Neural progenitor cell (in vitro differentiated cells): ENCODE measurements around the gene IL6R. TPM values are rescaled to one million over a fixed set of nuclear protein-coding genes. Genes with fewer than 3 reads are reported as not detected.

Source experiments
- DNase-seq: peaks from one replicate; pipeline ENCODE4 v3.0.0-alpha.2; 2016; ENCODE audit warnings: low spot score
- H2AFZ ChIP-seq: fragments of 200-600 bp; sonication (generic); replicated peaks from 2 replicates; pipeline ENCODE4 v1.6.1; 2016; ENCODE audit warnings: antibody characterized with exemption
- H3F3A ChIP-seq: fragments of 200-600 bp; sonication (generic); 2 replicates; pipeline ENCODE4 v1.6.1; 2016; ENCODE audit warnings: antibody characterized with exemption, low read depth
- H3K27ac ChIP-seq: fragments of 200-600 bp; sonication (generic); 2 replicates; pipeline ENCODE4 v1.5.1; 2016; ENCODE audit warnings: mild to moderate bottlenecking
- H3K27me3 ChIP-seq: fragments of 200-600 bp; sonication (generic); 2 replicates; pipeline ENCODE4 v1.6.1; 2016; ENCODE audit warnings: mild to moderate bottlenecking, moderate library complexity
- H3K36me3 ChIP-seq: fragments of 200-600 bp; sonication (generic); 2 replicates; pipeline ENCODE4 v1.5.1; 2016
- H3K4me1 ChIP-seq: fragments of 200-600 bp; sonication (generic); 2 replicates; pipeline ENCODE4 v1.6.1; 2016; ENCODE audit warnings: mixed run types
- H3K4me2 ChIP-seq: fragments of 200-600 bp; sonication (generic); 2 replicates; pipeline ENCODE4 v1.6.1; 2016
- H3K4me3 ChIP-seq: fragments of 200-600 bp; sonication (generic); 2 replicates; pipeline ENCODE4 v1.5.1; 2016
- H3K79me2 ChIP-seq: fragments of 200-600 bp; sonication (generic); 2 replicates; pipeline ENCODE4 v1.6.1; 2016; ENCODE audit warnings: low read depth
- H3K9ac ChIP-seq: fragments of 200-600 bp; sonication (generic); 2 replicates; pipeline ENCODE4 v1.6.1; 2016
- H3K9me3 ChIP-seq: fragments of 200-600 bp; sonication (generic); 2 replicates; pipeline ENCODE4 v1.5.1; 2016; ENCODE audit warnings: low read depth
- H4K20me1 ChIP-seq: fragments of 200-600 bp; sonication (generic); 2 replicates; pipeline ENCODE4 v1.6.1; 2016; ENCODE audit warnings: low read depth
- H3K27ac Mint-ChIP-seq: 3 replicates; pipeline ENCODE4 v1.8.0; 2021; ENCODE audit warnings: mixed read lengths
- H3K27me3 Mint-ChIP-seq: 2 replicates; pipeline ENCODE4 v1.8.0; 2022; ENCODE audit warnings: low read depth, mild to moderate bottlenecking, inconsistent platforms, moderate library complexity, mixed read lengths; ENCODE audit not compliant: insufficient read depth
- H3K36me3 Mint-ChIP-seq: 3 replicates; pipeline ENCODE4 v1.8.0; 2021; ENCODE audit warnings: mixed read lengths
- H3K4me1 Mint-ChIP-seq: 3 replicates; pipeline ENCODE4 v1.8.0; 2021; ENCODE audit warnings: mixed read lengths
- H3K4me3 Mint-ChIP-seq: 3 replicates; pipeline ENCODE4 v1.8.0; 2021; ENCODE audit warnings: mild to moderate bottlenecking, moderate library complexity, mixed read lengths
- H3K9me3 Mint-ChIP-seq: 3 replicates; pipeline ENCODE4 v1.8.0; 2020; ENCODE audit warnings: mixed read lengths
- CTCF ChIP-seq: fragments of 200-600 bp; sonication (generic); IDR thresholded peaks from 2 replicates; pipeline ENCODE4 v1.5.1; 2017; ENCODE audit warnings: antibody characterized with exemption, mild to moderate bottlenecking
- EZH2 ChIP-seq: fragments of 200-600 bp; sonication (generic); IDR thresholded peaks from 2 replicates; pipeline ENCODE4 v1.6.1; 2017; ENCODE audit warnings: antibody characterized with exemption, mild to moderate bottlenecking, moderate library complexity
- EZH2phosphoT487 ChIP-seq: fragments of 200-600 bp; sonication (generic); IDR thresholded peaks from 2 replicates; pipeline ENCODE4 v1.6.1; 2017; ENCODE audit warnings: antibody characterized with exemption
- total RNA-seq: library from RNA; depleted of rRNA; stranded (reverse); fragments of >200 nt; gene quantifications from 2 replicates; pipeline ENCODE4 v1.2.3, GENCODE V29; 2015; ENCODE audit warnings: low replicate concordance

The IL6R gene
- total RNA-seq, 1 donor from 2014 or later, result not detected

- no peaks in the 10 kb centered on the region for H3F3A ChIP-seq
- no peak overlapping the region for H2AFZ ChIP-seq
- no peak overlapping the region for H3K4me2 ChIP-seq
- no peaks in the 10 kb centered on the region for H3K79me2 ChIP-seq
- H3K27ac Mint-ChIP-seq, result peak overlapping the region; percentile 72
- no peak overlapping the region for H3K4me3 Mint-ChIP-seq
- H3K4me3 ChIP-seq, result no peak overlapping the region
- peaks cover 19% of the 10 kb centered on the region for H3K4me1 ChIP-seq
- peaks cover 49% of the 10 kb centered on the region for H3K4me1 Mint-ChIP-seq
- H3K36me3 ChIP-seq, result no peaks in the 10 kb centered on the region
- TF ChIP-seq EZH2 (no peak), CTCF (no peak), EZH2phosphoT487 (no peak)
- no peaks in the 10 kb centered on the region for H3K27me3 Mint-ChIP-seq
- no peak for DNase-seq
- H4K20me1 ChIP-seq, result no peaks in the 10 kb centered on the region
- no peaks in the 10 kb centered on the region for H3K27me3 ChIP-seq
- H3K9me3 Mint-ChIP-seq, result no peaks in the 10 kb centered on the region
- H3K9me3 ChIP-seq, result no peaks in the 10 kb centered on the region
- no peak overlapping the region for H3K27ac ChIP-seq
- H3K9ac ChIP-seq, result no peak overlapping the region
- H3K36me3 Mint-ChIP-seq, result no peaks in the 10 kb centered on the region
These were observed 22.3 kb downstream of the IL6R start for GRCh38 chr1:154427173-154428139.

GRCh38 chr1:154429118-154429517 is 24.0 kb downstream of the IL6R start:
- H3K36me3 Mint-ChIP-seq, result no peaks in the 10 kb centered on the region
- H4K20me1 ChIP-seq, result no peaks in the 10 kb centered on the region
- no peak overlapping the region for H3K9ac ChIP-seq
- H3K27ac Mint-ChIP-seq, result no peak overlapping the region
- no peaks in the 10 kb centered on the region for H3K79me2 ChIP-seq
- H3F3A ChIP-seq, result no peaks in the 10 kb centered on the region
- no peaks in the 10 kb centered on the region for H3K9me3 ChIP-seq
- H3K36me3 ChIP-seq, result no peaks in the 10 kb centered on the region
- DNase-seq, result no peak
- H3K27me3 ChIP-seq, result no peaks in the 10 kb centered on the region
- no peak overlapping the region for H3K27ac ChIP-seq
- H3K27me3 Mint-ChIP-seq, result no peaks in the 10 kb centered on the region
- H2AFZ ChIP-seq, result no peak overlapping the region
- peaks cover 41% of the 10 kb centered on the region for H3K4me1 Mint-ChIP-seq
- H3K9me3 Mint-ChIP-seq, result no peaks in the 10 kb centered on the region
- TF ChIP-seq CTCF (no peak), EZH2 (no peak), EZH2phosphoT487 (no peak)
- no peak overlapping the region for H3K4me2 ChIP-seq
- H3K4me1 ChIP-seq, result peaks cover 11% of the 10 kb centered on the region
- no peak overlapping the region for H3K4me3 Mint-ChIP-seq
- H3K4me3 ChIP-seq, result no peak overlapping the region

GRCh38 chr1:154429841-154430611 is 24.9 kb downstream of the IL6R start:
- no peaks in the 10 kb centered on the region for H4K20me1 ChIP-seq
- H3K36me3 Mint-ChIP-seq, result no peaks in the 10 kb centered on the region
- H3K4me1 Mint-ChIP-seq, result peaks cover 36% of the 10 kb centered on the region
- H3K36me3 ChIP-seq, result no peaks in the 10 kb centered on the region
- no peak overlapping the region for H3K27ac ChIP-seq
- no peak overlapping the region for H2AFZ ChIP-seq
- H3K4me2 ChIP-seq, result no peak overlapping the region
- no peaks in the 10 kb centered on the region for H3K79me2 ChIP-seq
- H3K9me3 ChIP-seq, result no peaks in the 10 kb centered on the region
- no peaks in the 10 kb centered on the region for H3F3A ChIP-seq
- no peak overlapping the region for H3K4me3 Mint-ChIP-seq
- peaks cover under 1% of the 10 kb centered on the region for H3K27me3 Mint-ChIP-seq
- DNase-seq, result no peak
- no peak overlapping the region for H3K9ac ChIP-seq
- H3K4me3 ChIP-seq, result no peak overlapping the region
- no peaks in the 10 kb centered on the region for H3K9me3 Mint-ChIP-seq
- no peaks in the 10 kb centered on the region for H3K27me3 ChIP-seq
- peaks cover 10% of the 10 kb centered on the region for H3K4me1 ChIP-seq
- TF ChIP-seq EZH2phosphoT487 (no peak), CTCF (no peak), EZH2 (no peak)
- H3K27ac Mint-ChIP-seq, result no peak overlapping the region
